Activated gamma-delta T cell (primary cell): ENCODE results near the gene WRNIP1.

ENCODE experiments used
- DNase-seq: peaks from one replicate; lab custom pipeline; 2025; lab: John Stamatoyannopoulos, UW

WRNIP1 gene

DNA sequence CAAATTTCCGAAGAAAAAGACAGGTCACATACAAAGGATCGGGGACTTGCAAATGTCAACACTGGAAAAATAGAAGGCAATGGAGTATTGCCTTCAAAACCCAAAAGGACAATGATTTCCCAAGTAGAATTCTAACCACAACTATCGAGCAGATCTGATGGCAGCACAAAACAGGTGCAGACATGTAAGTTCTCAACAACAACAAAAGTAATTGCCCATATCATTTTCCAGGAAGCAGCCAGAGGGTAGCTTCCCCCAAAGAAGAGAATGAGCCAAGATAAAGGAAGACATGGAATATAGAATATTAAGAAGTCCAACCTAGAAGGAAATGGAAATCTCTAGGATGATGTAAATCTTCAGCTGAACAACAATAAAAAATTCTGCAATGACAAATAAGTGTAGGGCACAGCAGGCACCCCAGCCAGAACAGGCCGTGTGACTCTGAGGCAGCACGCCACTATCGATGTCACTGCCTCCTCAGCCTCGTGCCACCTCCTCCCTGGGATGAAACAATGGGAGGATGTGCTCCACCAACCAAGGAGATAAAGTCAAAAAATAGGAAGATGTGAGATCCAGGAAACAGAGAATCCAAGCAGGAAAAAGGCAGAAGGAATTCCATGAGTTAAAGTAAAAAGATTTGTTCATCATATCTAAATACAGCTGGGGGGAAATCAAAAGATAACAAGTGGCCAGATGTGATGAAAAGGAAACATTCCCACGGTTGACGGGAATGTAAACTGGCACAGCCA is 42.3 kb downstream of the WRNIP1 start:
- no peak for DNase-seq

DNA sequence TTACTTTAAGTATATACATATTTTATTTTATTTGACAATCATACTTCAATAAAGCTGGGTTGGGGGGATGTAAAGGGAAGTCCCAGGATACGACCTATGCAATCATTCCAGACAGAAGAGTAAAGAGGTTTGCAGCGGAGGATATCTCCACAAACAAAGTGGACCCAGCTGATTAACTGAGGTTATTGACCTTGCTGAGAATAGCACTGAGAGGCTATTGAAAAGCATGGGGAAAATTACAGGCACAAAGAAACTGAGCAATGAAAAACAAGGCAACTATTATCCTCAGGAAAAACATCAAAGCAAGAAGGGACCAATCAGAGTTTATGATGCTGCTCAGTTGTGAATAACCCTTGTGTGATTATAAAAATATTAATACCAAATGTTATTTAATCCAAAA is 43.8 kb downstream of the WRNIP1 start:
- no peak for DNase-seq

DNA sequence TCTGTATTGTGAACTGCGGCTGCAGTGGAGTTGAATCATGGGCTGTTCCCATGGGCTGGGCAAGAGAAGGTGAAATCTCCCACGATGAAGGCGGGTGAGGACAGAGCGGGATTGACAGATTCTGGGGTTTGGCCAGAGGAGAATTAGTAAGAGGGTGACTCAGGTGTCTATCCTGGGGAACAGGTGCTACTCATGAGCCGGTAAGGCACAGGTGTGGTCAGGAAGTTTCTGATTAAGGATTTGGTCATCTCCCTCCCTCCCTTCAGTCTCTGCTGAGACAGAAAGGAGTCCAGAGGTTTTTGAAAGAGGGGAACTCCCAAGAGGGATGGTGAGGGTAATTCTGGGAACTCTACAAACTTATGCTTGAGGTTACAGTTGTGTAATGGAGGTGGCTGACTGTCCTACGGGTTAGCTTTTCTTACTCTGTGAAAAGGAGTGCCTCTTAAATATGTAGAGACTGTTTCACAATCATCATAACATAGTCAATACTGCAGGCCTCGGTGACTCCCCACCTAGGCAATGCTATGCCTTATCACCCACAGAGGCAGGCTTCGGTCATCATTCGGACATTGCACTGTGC is 45.0 kb downstream of the WRNIP1 start:
- DNase-seq: no peak

- no peak for DNase-seq
Observed at GRCh38 chr6:2812695-2813094, 47.5 kb downstream of the WRNIP1 start.

DNA sequence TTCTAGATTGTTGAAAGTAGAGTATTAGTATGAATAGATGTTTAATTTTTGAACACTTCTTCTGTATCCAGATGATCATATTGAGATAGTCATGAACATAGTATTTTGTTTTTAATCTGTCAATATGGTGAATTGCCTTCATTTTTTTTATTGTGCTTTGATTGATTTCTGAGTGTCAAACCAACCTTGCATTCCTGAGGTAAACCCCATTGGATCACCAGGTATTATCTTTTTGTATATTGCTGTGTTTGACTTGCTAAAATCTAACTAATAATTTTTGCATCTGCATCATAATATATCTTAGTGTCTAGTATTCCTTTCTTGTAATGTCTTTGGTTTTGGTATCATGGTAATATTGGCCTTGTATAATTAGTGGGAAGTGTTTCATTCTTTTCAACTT is 51.0 kb downstream of the WRNIP1 start:
- no peak for DNase-seq

GRCh38 chr6:2817903-2818443 is 52.8 kb downstream of the WRNIP1 start:
- DNase-seq: no peak

DNA sequence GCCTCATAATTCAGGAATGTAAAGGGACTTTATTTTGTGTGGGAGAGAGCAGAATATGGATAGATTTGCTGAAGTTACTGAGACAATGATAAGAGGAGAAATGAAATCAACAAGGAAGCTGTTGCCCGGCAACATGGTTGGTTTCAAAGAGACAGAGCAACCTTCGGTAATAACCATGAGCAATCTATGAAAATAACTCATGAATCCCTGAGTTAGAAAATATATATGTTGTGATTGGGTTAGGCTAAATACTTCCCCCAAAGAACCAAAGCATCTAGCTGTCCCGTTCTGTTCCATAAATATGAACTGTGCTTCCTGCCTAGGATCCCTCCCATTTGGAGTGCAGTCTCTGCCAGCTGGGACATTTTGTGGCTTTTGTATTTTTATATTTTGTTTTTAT is 53.4 kb downstream of the WRNIP1 start:
- no peak for DNase-seq

GRCh38 chr6:2819115-2819514 is 53.9 kb downstream of the WRNIP1 start:
- DNase-seq: no peak

GRCh38 chr6:2819978-2820377 is 54.8 kb downstream of the WRNIP1 start:
- no peak for DNase-seq

- no peak for DNase-seq
Observed at GRCh38 chr6:2820415-2820814, 55.2 kb downstream of the WRNIP1 start.

DNA sequence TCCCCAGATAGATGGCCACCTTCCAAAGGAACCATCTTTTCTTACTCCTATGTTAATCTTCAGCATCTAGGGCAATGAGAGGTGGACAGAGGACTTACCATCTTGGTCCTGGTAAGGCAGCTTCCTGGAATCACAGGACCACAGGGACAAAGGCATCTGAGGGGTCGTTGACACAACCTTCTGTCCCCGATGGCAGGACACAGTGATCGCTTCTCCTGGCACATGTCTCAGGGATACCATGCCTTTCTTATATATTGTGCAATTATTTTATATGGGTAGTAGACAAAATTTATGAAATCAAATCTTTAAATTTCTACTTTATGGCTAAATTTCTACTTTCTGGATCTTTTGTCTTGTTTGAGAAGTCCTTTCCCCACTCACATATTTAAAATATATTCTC is 56.4 kb downstream of the WRNIP1 start:
- DNase-seq: no peak

DNA sequence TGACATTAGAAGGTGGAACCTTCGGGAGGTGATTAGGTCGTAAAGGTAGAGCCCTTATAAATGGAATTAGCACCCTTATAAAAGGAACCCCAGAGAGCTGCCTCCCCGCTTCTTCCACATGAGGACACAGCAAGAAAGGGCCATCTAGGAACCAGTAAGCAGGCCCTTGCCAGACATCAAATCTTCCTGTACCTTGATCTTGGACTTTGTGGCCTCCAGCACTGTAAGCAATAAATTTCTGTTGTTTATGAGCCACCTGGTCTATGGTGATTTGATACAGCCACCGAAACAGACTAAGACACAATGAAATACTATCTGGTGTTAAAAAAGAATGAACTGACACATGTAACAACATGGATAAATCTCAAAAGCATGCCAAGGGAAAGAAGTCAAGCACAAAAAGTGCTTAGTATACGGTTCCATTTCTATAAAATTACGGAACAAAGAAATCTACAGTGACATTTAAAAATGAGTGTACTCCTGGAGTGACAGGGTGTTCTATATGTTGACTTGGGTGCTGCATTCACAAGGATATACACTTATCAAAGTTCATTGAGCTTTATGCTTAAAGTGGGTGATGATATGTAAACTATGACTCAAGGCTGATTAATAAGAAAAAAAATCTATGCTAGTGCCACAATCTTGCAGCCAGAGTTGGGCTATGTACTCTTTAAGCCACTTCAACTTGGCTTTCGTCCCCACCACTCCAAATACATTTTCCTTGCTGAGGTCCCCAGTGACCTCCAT is 58.1 kb downstream of the WRNIP1 start:
- DNase-seq: no peak

GRCh38 chr6:2826131-2826530 is 60.9 kb downstream of the WRNIP1 start:
- no peak for DNase-seq

GRCh38 chr6:2827142-2827541 is 61.9 kb downstream of the WRNIP1 start:
- no peak for DNase-seq

DNA sequence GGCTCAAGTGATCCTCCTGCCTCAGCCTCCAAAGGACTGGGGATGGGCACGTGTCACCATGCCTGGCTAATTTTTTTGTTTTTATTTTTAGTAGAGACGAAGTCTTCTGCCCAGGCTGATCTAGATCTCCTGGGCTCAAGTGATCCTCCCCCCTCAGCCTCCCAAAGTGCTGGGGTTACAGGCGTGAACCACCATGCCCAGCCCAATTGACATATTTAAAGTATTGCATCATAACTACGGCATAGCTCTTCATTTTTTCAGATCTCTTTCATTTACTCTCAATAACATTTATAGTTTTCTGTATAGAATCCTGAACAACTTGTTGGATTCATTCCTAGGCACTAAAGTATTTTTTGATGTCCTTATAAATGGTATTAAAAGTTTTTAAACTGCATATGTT is 63.4 kb downstream of the WRNIP1 start:
- no peak for DNase-seq

GRCh38 chr6:2829253-2829652 is 64.1 kb downstream of the WRNIP1 start:
- no peak for DNase-seq

DNA sequence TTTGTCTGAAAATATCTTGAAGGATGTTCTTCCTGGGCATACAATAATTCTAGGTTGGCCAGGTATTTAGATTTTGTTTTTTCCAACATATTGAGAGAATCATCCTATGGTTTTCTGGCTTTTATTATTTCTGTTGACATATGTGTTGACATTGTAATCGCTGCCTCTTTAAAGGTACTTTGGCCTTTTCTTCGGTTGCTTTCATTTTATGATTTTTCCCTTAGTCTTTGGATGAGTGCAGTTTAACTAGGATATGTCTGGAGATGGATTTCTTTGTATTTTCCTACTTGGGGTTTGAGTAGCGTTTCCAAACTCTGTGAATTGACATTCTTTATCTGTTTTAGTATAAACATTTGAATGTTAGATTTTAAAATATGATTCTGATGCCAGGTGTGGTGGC is 65.0 kb downstream of the WRNIP1 start:
- DNase-seq: no peak

DNA sequence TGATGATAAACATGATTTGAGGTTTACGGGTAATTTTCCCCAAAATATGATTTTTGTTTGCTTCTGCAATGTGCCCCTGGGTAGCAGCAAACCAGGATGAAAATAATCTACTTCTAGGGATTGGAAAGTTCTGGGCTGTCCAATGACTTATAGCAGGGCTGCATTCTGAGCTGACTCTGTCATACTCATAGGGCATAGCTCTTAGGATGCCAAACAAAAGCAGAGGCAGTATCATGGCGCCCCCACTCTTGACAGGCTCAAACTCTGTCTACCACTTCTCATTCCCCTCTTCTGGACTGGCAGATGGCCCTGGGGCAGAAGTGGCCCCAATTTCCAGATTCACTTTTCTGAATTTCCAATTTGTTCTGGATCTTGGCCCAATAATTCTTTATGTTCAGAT is 66.2 kb downstream of the WRNIP1 start:
- no peak for DNase-seq

DNA sequence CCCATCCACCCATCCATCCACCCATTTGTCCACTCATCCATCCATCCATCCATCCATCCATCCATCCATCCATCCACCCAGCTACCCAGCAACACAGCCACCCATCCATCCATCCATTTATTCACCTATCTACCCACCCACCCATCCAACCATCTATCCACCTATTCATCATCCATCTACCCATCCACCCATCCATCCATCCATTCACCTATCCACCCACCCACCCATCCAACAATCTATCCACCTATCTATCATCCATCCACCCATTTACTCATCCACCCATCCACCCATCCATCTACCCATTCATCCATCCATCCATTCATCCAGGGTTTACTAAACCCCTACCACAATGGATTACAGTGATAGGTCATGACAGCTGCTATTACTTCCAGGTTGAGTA is 69.1 kb downstream of the WRNIP1 start:
- DNase-seq: no peak
